Immature natural killer cell (primary cell): ENCODE measurements around the gene FBXW9. TPM values are rescaled to one million over a fixed set of nuclear protein-coding genes. Genes with fewer than 3 reads are reported as not detected.
"Not testable (repeated sequence)": the region's sequence is repeated elsewhere in the genome, so short reads cannot be mapped to it uniquely, and the experiment has no call there.

ENCODE experiments used
- DNase-seq, 3 donors: peaks; one replicate each; pipeline ENCODE4 v3.0.0; 2022; ENCODE audit warnings: mixed read lengths in 1 of 3
- H3K27ac Mint-ChIP-seq, 6 donors: one replicate each; pipeline ENCODE4 v1.8.0; 2020; ENCODE audit warnings: mixed read lengths in 6 of 6, mild to moderate bottlenecking in 5 of 6, inconsistent platforms in 4 of 6, moderate library complexity in 3 of 6
- H3K27me3 Mint-ChIP-seq, 3 donors: one replicate each; pipeline ENCODE4 v1.8.0; 2020 to 2021; ENCODE audit warnings: low read depth in 3 of 3, mild to moderate bottlenecking in 3 of 3, mixed read lengths in 3 of 3, moderate library complexity in 3 of 3, inconsistent platforms in 1 of 3
- H3K36me3 Mint-ChIP-seq, 3 donors: one replicate each; pipeline ENCODE4 v1.8.0; 2020; ENCODE audit warnings: mixed read lengths in 3 of 3, inconsistent platforms in 2 of 3, mild to moderate bottlenecking in 2 of 3
- H3K4me1 Mint-ChIP-seq, 2 donors: one replicate each; pipeline ENCODE4 v1.8.0; 2020; ENCODE audit warnings: inconsistent platforms in 2 of 2, mild to moderate bottlenecking in 2 of 2, mixed read lengths in 2 of 2, moderate library complexity in 1 of 2
- H3K4me3 Mint-ChIP-seq, 5 donors: one replicate each; pipeline ENCODE4 v1.8.0; 2020; ENCODE audit warnings: mild to moderate bottlenecking in 5 of 5, mixed read lengths in 5 of 5, inconsistent platforms in 3 of 5, moderate library complexity in 3 of 5
- H3K9me3 Mint-ChIP-seq, 6 donors: one replicate each; pipeline ENCODE4 v1.8.0; 2020; ENCODE audit warnings: mild to moderate bottlenecking in 6 of 6, mixed read lengths in 6 of 6, inconsistent platforms in 4 of 6, moderate library complexity in 3 of 6
- polyA plus RNA-seq, 3 donors: library from polyadenylated mRNA; unstranded; fragments of 300-500 nt; fragmentation: Illumina TruSeq; gene quantifications; one replicate each; pipeline ENCODE4 v1.2.3, GENCODE V29; 2021

Gene FBXW9
- 1 to 10 TPM; 6.4 to 8.2 (median 8.0) TPM for polyA plus RNA-seq

GRCh38 chr19:12696366-12697335 lies at the start of gene FBXW9:
TSS of gene FBXW9 (minus strand) at chr19:12696631. CDS start at chr19:12696581, 50 bp downstream.
- H3K27ac Mint-ChIP-seq: peak within 1 kb of the TSS; percentile 91 to 98 (median 96)
- no peaks in the 10 kb centered on the region for H3K9me3 Mint-ChIP-seq
- peaks cover 0 to 3% (median 0%) of the 10 kb centered on the region in 3 donors for H3K36me3 Mint-ChIP-seq
- DNase-seq: peak; percentile 93 to 95 (median 93)
- H3K27me3 Mint-ChIP-seq: peaks cover 3 to 8% (median 6%) of the 10 kb centered on the region in 3 donors
- H3K4me1 Mint-ChIP-seq: peaks cover 11 to 14% of the 10 kb centered on the region in 2 donors
- peak within 1 kb of the TSS; percentile 90 to 94 (median 93) for H3K4me3 Mint-ChIP-seq

- Mint-ChIP-seq H3K4me1 (peaks cover 0 to 6% of the 10 kb centered on the region in 2 donors), H3K36me3 (peaks cover 16 to 25% (median 25%) of the 10 kb centered on the region in 3 donors), H3K27me3 (peaks cover 0 to 4% (median 1%) of the 10 kb centered on the region in 3 donors), H3K9me3 (no peaks in the 10 kb centered on the region), H3K27ac (no peak overlapping the region), H3K4me3 (no peak overlapping the region)
- no peak for DNase-seq
Observed at GRCh38 chr19:12745166-12745897, 48.9 kb upstream of the FBXW9 start.

- peak overlapping the region; percentile 93 to 98 (median 94) for H3K27ac Mint-ChIP-seq
- H3K9me3 Mint-ChIP-seq: no peaks in the 10 kb centered on the region
- peaks cover 19 to 22% (median 21%) of the 10 kb centered on the region in 3 donors for H3K27me3 Mint-ChIP-seq
- peak overlapping the region; percentile 98 to 100 (median 99) for H3K4me3 Mint-ChIP-seq
- peaks cover 6 to 14% (median 10%) of the 10 kb centered on the region in 3 donors for H3K36me3 Mint-ChIP-seq
- DNase-seq: no peak
- peaks cover 35 to 36% of the 10 kb centered on the region in 2 donors for H3K4me1 Mint-ChIP-seq
Observed at GRCh38 chr19:12737835-12738351, 41.5 kb upstream of the FBXW9 start.

- Mint-ChIP-seq H3K4me3 (peak within 1 kb of the TSS; percentile 98 to 100 (median 99)), H3K9me3 (no peaks in the 10 kb centered on the region), H3K36me3 (peaks cover 3 to 11% (median 7%) of the 10 kb centered on the region in 3 donors), H3K27me3 (peaks cover 19 to 24% (median 21%) of the 10 kb centered on the region in 3 donors), H3K27ac (peak within 1 kb of the TSS; percentile 93 to 98 (median 94)), H3K4me1 (peaks cover 40 to 42% of the 10 kb centered on the region in 2 donors)
- peak; percentile 87 to 88 (median 87) for DNase-seq
Observed at GRCh38 chr19:12736995-12737834, 40.8 kb upstream of the FBXW9 start, which contains the start of gene GET3. TSS of gene GET3 (plus strand) at chr19:12737497. CDS start at chr19:12737506, 9 bp downstream.

- DNase-seq: peak in 2 of 3 donors; percentile 21 to 25
- H3K4me1 Mint-ChIP-seq: peaks cover 46 to 54% of the 10 kb centered on the region in 2 donors
- peak overlapping the region; percentile 86 to 97 (median 89) for H3K27ac Mint-ChIP-seq
- peaks cover 21 to 29% (median 21%) of the 10 kb centered on the region in 3 donors for H3K27me3 Mint-ChIP-seq
- peak overlapping the region; percentile 88 to 95 (median 91) for H3K4me3 Mint-ChIP-seq
- no peaks in the 10 kb centered on the region for H3K9me3 Mint-ChIP-seq
- peaks cover 4 to 14% (median 7%) of the 10 kb centered on the region in 3 donors for H3K36me3 Mint-ChIP-seq
Observed at GRCh38 chr19:12733369-12734214, 37.2 kb upstream of the FBXW9 start.

GRCh38 chr19:12731337-12731736 lies 34.9 kb upstream of the FBXW9 start:
- Mint-ChIP-seq H3K36me3 (peaks cover 7 to 22% (median 8%) of the 10 kb centered on the region in 3 donors), H3K4me1 (peaks cover 29 to 37% of the 10 kb centered on the region in 2 donors), H3K9me3 (no peaks in the 10 kb centered on the region), H3K27ac (no peak overlapping the region), H3K27me3 (peaks cover 12 to 19% (median 16%) of the 10 kb centered on the region in 3 donors), H3K4me3 (peak overlapping the region in 1 of 5 donors; percentile 15)
- DNase-seq: no peak

- H3K27me3 Mint-ChIP-seq: peaks cover 12 to 16% (median 15%) of the 10 kb centered on the region in 3 donors
- H3K9me3 Mint-ChIP-seq: no peaks in the 10 kb centered on the region
- DNase-seq: no peak
- H3K27ac Mint-ChIP-seq: peak overlapping the region in 2 of 6 donors; percentile 21 to 32
- no peak overlapping the region for H3K4me3 Mint-ChIP-seq
- H3K4me1 Mint-ChIP-seq: peaks cover 29 to 38% of the 10 kb centered on the region in 2 donors
- H3K36me3 Mint-ChIP-seq: peaks cover 7 to 22% (median 8%) of the 10 kb centered on the region in 3 donors
Observed at GRCh38 chr19:12730064-12730463, 33.6 kb upstream of the FBXW9 start.

- Mint-ChIP-seq H3K27ac (no peak overlapping the region), H3K9me3 (no peaks in the 10 kb centered on the region), H3K4me3 (no peak overlapping the region), H3K4me1 (peaks cover 32 to 44% of the 10 kb centered on the region in 2 donors), H3K36me3 (peaks cover 7 to 22% (median 13%) of the 10 kb centered on the region in 3 donors), H3K27me3 (peaks cover 2 to 9% (median 8%) of the 10 kb centered on the region in 3 donors)
- no peak for DNase-seq
Observed at GRCh38 chr19:12727745-12728433, 31.5 kb upstream of the FBXW9 start.

- no peaks in the 10 kb centered on the region for H3K9me3 Mint-ChIP-seq
- no peak overlapping the region for H3K4me3 Mint-ChIP-seq
- peaks cover 7 to 22% (median 13%) of the 10 kb centered on the region in 3 donors for H3K36me3 Mint-ChIP-seq
- H3K4me1 Mint-ChIP-seq: peaks cover 30 to 41% of the 10 kb centered on the region in 2 donors
- H3K27ac Mint-ChIP-seq: no peak overlapping the region
- no peak for DNase-seq
- H3K27me3 Mint-ChIP-seq: peaks cover 10 to 16% (median 13%) of the 10 kb centered on the region in 3 donors
Observed at GRCh38 chr19:12726988-12727316, 30.5 kb upstream of the FBXW9 start.

- H3K4me3 Mint-ChIP-seq, DNase-seq, H3K9me3 Mint-ChIP-seq, H3K27ac Mint-ChIP-seq: not testable (repeated sequence)
- peaks cover 16 to 19% (median 19%) of the 10 kb centered on the region in 3 donors for H3K27me3 Mint-ChIP-seq
- H3K4me1 Mint-ChIP-seq: peaks cover 36 to 50% of the 10 kb centered on the region in 2 donors
- H3K36me3 Mint-ChIP-seq: peaks cover 7 to 20% (median 13%) of the 10 kb centered on the region in 3 donors
Observed at GRCh38 chr19:12725612-12726011, 29.2 kb upstream of the FBXW9 start.

- Mint-ChIP-seq H3K27me3 (peaks cover 19 to 21% (median 19%) of the 10 kb centered on the region in 3 donors), H3K27ac (peak within 1 kb of the TSS; percentile 92 to 95 (median 93)), H3K4me1 (peaks cover 39 to 49% of the 10 kb centered on the region in 2 donors)
Observed at GRCh38 chr19:12723641-12724426, 27.4 kb upstream of the FBXW9 start, which contains the start of gene TNPO2. TSS of gene TNPO2 (minus strand) at chr19:12723932. CDS start at chr19:12720977, 2,955 bp downstream.

More at GRCh38 chr19:12723641-12724426, 27.4 kb upstream of the FBXW9 start, which contains the start of gene TNPO2:
- DNase-seq: peak; percentile 38 to 41 (median 39)
- no peaks in the 10 kb centered on the region for H3K9me3 Mint-ChIP-seq
- peak within 1 kb of the TSS; percentile 90 to 96 (median 93) for H3K4me3 Mint-ChIP-seq
- H3K36me3 Mint-ChIP-seq: peaks cover 0 to 11% (median 8%) of the 10 kb centered on the region in 3 donors
